ENCODE results near the gene HADHA.

DNA sequence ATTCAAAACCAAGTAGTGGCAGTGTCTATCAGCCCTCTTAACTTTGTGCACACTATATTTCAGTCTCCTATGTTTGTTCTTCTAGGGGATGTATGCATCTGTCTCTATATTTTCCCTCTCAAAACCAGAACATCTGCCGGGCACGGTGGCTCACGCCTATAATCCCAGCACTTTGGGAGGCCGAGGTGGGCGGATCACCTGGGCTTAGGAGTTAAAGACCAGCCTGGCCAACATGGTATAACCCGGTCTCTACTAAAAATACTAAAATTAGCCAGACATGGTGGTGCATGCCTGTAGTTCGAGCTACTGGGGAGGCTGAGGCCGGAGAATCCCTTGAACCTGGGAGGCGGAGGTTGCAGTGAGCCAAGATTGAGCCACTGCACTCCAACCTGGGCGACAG lies 81.5 kb downstream of the HADHA start:
- TF ChIP-seq ZNF274 (IDR thresholded peaks at IDR 0.05; ENCODE audit: low read depth, low read length) = no peak
- TF ChIP-seq YY1 (IDR thresholded peaks at IDR 0.05; ENCODE audit: insufficient read depth, insufficient read length) = no peak
